Chondrocyte (in vitro differentiated cells): ENCODE data around the gene CDH5. TPM values are rescaled to one million over a fixed set of nuclear protein-coding genes. Genes with fewer than 3 reads are reported as not detected.
A peak's percentile ranks its signal among the peaks of the same experiment; 100 is the strongest.
"Not testable (repeated sequence)": the region's sequence is repeated elsewhere in the genome, so short reads cannot be mapped to it uniquely, and the experiment has no call there.

Experiments
- DNase-seq: peaks from one replicate; pipeline ENCODE4 v3.0.0; 2021; ENCODE audit warnings: mixed read lengths, low spot score
- H3K27ac Mint-ChIP-seq: one replicate; pipeline ENCODE4 v1.8.0; 2021; ENCODE audit warnings: mild to moderate bottlenecking, moderate library complexity, mixed read lengths; ENCODE audit not compliant: unreplicated experiment
- H3K27me3 Mint-ChIP-seq: 2 replicates; pipeline ENCODE4 v1.8.0; 2021; ENCODE audit warnings: low read depth, mixed read lengths
- H3K36me3 Mint-ChIP-seq: 2 replicates; pipeline ENCODE4 v1.8.0; 2021; ENCODE audit warnings: low read depth, mixed read lengths
- H3K4me1 Mint-ChIP-seq: 2 replicates; pipeline ENCODE4 v1.8.0; 2021; ENCODE audit warnings: low read depth, mild to moderate bottlenecking, mixed read lengths
- H3K4me3 Mint-ChIP-seq: one replicate; pipeline ENCODE4 v1.8.0; 2021; ENCODE audit warnings: mild to moderate bottlenecking, moderate library complexity, mixed read lengths; ENCODE audit not compliant: unreplicated experiment
- H3K9me3 Mint-ChIP-seq: 2 replicates; pipeline ENCODE4 v1.8.0; 2021; ENCODE audit warnings: low read depth, mixed read lengths
- CTCF ChIP-seq: fragments of 200-600 bp; sonication (generic); IDR thresholded peaks from 2 replicates; pipeline ENCODE4 v1.5.0; 2021; ENCODE audit warnings: antibody characterized with exemption, mild to moderate bottlenecking, moderate library complexity
- total RNA-seq: library from RNA; stranded (reverse); gene quantifications from 3 replicates; pipeline ENCODE4 v1.2.1, GENCODE V29; 2021

Gene CDH5
- total RNA-seq, 1 donor from 2014 or later = not detected

- no peak overlapping the region for H3K27ac Mint-ChIP-seq
- no peak for DNase-seq
- no peaks in the 10 kb centered on the region for H3K9me3 Mint-ChIP-seq
- peaks cover 2% of the 10 kb centered on the region for H3K36me3 Mint-ChIP-seq
- no peak overlapping the region for H3K4me3 Mint-ChIP-seq
- TF ChIP-seq CTCF = no peak
- H3K4me1 Mint-ChIP-seq = no peaks in the 10 kb centered on the region
- H3K27me3 Mint-ChIP-seq = peaks cover 32% of the 10 kb centered on the region
Measured at GRCh38 chr16:66443269-66443652, 76.8 kb downstream of the CDH5 start.

GRCh38 chr16:66444049-66444481, 77.6 kb downstream of the CDH5 start:
- Mint-ChIP-seq H3K27ac (no peak overlapping the region), H3K9me3 (no peaks in the 10 kb centered on the region), H3K36me3 (peaks cover 2% of the 10 kb centered on the region), H3K27me3 (peaks cover 28% of the 10 kb centered on the region), H3K4me3 (no peak overlapping the region), H3K4me1 (no peaks in the 10 kb centered on the region)
- no peak for DNase-seq
- peak; percentile 21 for TF ChIP-seq CTCF

- no peak overlapping the region for H3K27ac Mint-ChIP-seq
- no peak for TF ChIP-seq CTCF
- H3K9me3 Mint-ChIP-seq = no peaks in the 10 kb centered on the region
- H3K27me3 Mint-ChIP-seq = peaks cover 18% of the 10 kb centered on the region
- no peaks in the 10 kb centered on the region for H3K4me1 Mint-ChIP-seq
- no peak overlapping the region for H3K4me3 Mint-ChIP-seq
- peaks cover 2% of the 10 kb centered on the region for H3K36me3 Mint-ChIP-seq
- no peak for DNase-seq
Measured at GRCh38 chr16:66446737-66447136, 80.2 kb downstream of the CDH5 start.

- DNase-seq = no peak
- no peaks in the 10 kb centered on the region for H3K9me3 Mint-ChIP-seq
- no peak overlapping the region for H3K27ac Mint-ChIP-seq
- H3K36me3 Mint-ChIP-seq = peaks cover 2% of the 10 kb centered on the region
- H3K4me3 Mint-ChIP-seq = no peak overlapping the region
- peaks cover 18% of the 10 kb centered on the region for H3K27me3 Mint-ChIP-seq
- TF ChIP-seq CTCF = no peak
- no peaks in the 10 kb centered on the region for H3K4me1 Mint-ChIP-seq
Measured at GRCh38 chr16:66447491-66447890, 81.0 kb downstream of the CDH5 start.

GRCh38 chr16:66451548-66451947, 85.1 kb downstream of the CDH5 start:
- Mint-ChIP-seq H3K27me3 (peaks cover under 1% of the 10 kb centered on the region), H3K9me3 (no peaks in the 10 kb centered on the region), H3K4me3 (no peak overlapping the region), H3K36me3 (no peaks in the 10 kb centered on the region), H3K27ac (no peak overlapping the region), H3K4me1 (no peaks in the 10 kb centered on the region)
- DNase-seq = no peak
- no peak for TF ChIP-seq CTCF

GRCh38 chr16:66453230-66453629, 86.7 kb downstream of the CDH5 start:
- not testable (repeated sequence) for H3K9me3 Mint-ChIP-seq, DNase-seq, H3K36me3 Mint-ChIP-seq, H3K4me1 Mint-ChIP-seq, H3K4me3 Mint-ChIP-seq, H3K27ac Mint-ChIP-seq, H3K27me3 Mint-ChIP-seq
